ENCODE results near the gene OOSP3.

- TF ChIP-seq CTCF (IDR thresholded peaks at IDR 0.05 in 4 of 5, conservative IDR thresholded peaks at IDR 0.05 in 1 of 5): no peak
- TF ChIP-seq POLR2A (IDR thresholded peaks at IDR 0.05): no peak
Observed at GRCh38 chr11:59883597-59883996, 5.0 kb downstream of the OOSP3 start.
